ENCODE results near the gene ATRIP. TPM values are rescaled to one million over a fixed set of nuclear protein-coding genes. Genes with fewer than 3 reads are reported as not detected.
A peak's percentile ranks its signal among the peaks of the same experiment; 100 is the strongest.

Gene ATRIP
- total and polyA plus RNA-seq, 2 of the 4 experiments (the other 2 are of a cell fraction), result 6.8 to 10.8 TPM

DNA sequence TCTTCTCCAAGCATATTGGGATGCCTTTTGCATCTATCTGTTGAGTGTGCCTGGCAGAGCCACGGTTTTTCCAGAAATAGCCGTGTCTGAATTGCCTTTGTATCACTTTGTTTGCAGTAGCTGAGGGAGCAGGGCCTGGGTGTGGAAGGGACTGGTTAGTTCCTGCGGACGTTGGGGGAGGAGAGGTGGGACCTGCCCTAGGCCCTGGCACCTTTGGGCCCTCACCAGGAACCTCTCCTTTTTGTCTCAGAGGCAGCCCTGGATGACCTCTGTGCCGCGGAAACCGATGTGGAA is 18.6 kb downstream of the ATRIP start:
- Histone ChIP-seq H3K9ac (ENCODE audit: low read depth, low read length) (peak overlapping the region; percentile 3; the same call in 1 of the 2 replicates), H3K23ac (ENCODE audit: low read depth, low read length) (no peak overlapping the region), H3K27me3 (ENCODE audit: control insufficient read depth, insufficient read depth, low read length) (no peaks in the 10 kb centered on the region), H3K56ac (ENCODE audit: extremely low read depth, insufficient read depth, low read length) (no peak overlapping the region), H3K79me1 (ENCODE audit: low read depth in 1 of 2, low read length in 2 of 2) (peaks cover 0 to 41% of the 10 kb centered on the region in 2 experiments; a peak in 3 of 4 replicates), H2BK5ac (ENCODE audit: low read depth, low read length, poor library complexity, severe bottlenecking) (peak overlapping the region; percentile 27), H2AK9ac (replicated peaks; ENCODE audit: low read depth, low read length, poor library complexity) (peak overlapping the region; percentile 100), H4K8ac (ENCODE audit: low read depth in 2 of 2, low read length in 2 of 2) (peak overlapping the region in 1 of 2 experiments; percentile 69; a peak in 1 of 4 replicates), H2AK5ac (ENCODE audit: low read depth, low read length) (peak overlapping the region; percentile 44), H3K4me3 (ENCODE audit: insufficient read depth, low read depth, low read length) (no peak overlapping the region), H3K9me1 (ENCODE audit: insufficient read depth, low read length) (peaks cover 8% of the 10 kb centered on the region; the same call in 1 of the 2 replicates), H3K4ac (ENCODE audit: low read depth, low read length) (peak overlapping the region; percentile 46), H3K18ac (ENCODE audit: low read depth, low read length) (no peak overlapping the region), H3K4me2 (ENCODE audit: low read depth, low read length) (peak overlapping the region; percentile 6; the same call in 1 of the 2 replicates), H2BK120ac (ENCODE audit: low read depth, low read length) (peak overlapping the region; percentile 8; the same call in 1 of the 2 replicates), H2AFZ (replicated peaks; ENCODE audit: low read length, poor library complexity) (peak overlapping the region; percentile 93), H4K20me1 (ENCODE audit: insufficient read depth, low read length) (no peaks in the 10 kb centered on the region; the same call in 1 of the 2 replicates), H3K36me3 (ENCODE audit: control insufficient read depth, insufficient read depth, low read length) (peaks cover 45% of the 10 kb centered on the region), H3K27ac (ENCODE audit: insufficient read depth, low read length) (peak overlapping the region; percentile 42), H3K9me3 (ENCODE audit: control insufficient read depth, insufficient read depth, low read length) (no peaks in the 10 kb centered on the region), H2BK20ac (ENCODE audit: low read depth, low read length) (no peak overlapping the region), H2BK15ac (ENCODE audit: low read depth, low read length) (no peak overlapping the region), H3K4me1 (ENCODE audit: control insufficient read depth, insufficient read depth, low read length) (peaks cover 19% of the 10 kb centered on the region), H3K14ac (replicated peaks; ENCODE audit: low read depth, low read length) (no peak overlapping the region), H4K91ac (ENCODE audit: insufficient read depth, low read depth, low read length) (peak overlapping the region; percentile 25; the same call in 1 of the 2 replicates), H4K5ac (ENCODE audit: low read depth, low read length) (peak overlapping the region; percentile 18; the same call in 1 of the 2 replicates)
- CTCF ChIA-PET, result no interaction called here
- 60% methylated on average over 1 of the region's 7 CpGs; no CpG with 5 or more reads in 1 of the 2 experiments for WGBS, 2 experiments (ENCODE audit: extremely low coverage in 2 of 2, insufficient read length in 1 of 2)
- DNase-seq (no peak), ATAC-seq (ENCODE audit: low read depth) (no peak)
- no TSS peak for BruUV-seq (replicated peaks)
- TF ChIP-seq MAFK (IDR thresholded peaks at IDR 0.05; ENCODE audit: low read depth, low read length), result no peak
- no peak for TF ChIP-seq SMC3 (IDR thresholded peaks at IDR 0.05; ENCODE audit: low read depth, low read length)
- TF ChIP-seq RFX5 (IDR thresholded peaks at IDR 0.05; ENCODE audit: low read depth, low read length), result no peak
- TF ChIP-seq, protein P1, sequence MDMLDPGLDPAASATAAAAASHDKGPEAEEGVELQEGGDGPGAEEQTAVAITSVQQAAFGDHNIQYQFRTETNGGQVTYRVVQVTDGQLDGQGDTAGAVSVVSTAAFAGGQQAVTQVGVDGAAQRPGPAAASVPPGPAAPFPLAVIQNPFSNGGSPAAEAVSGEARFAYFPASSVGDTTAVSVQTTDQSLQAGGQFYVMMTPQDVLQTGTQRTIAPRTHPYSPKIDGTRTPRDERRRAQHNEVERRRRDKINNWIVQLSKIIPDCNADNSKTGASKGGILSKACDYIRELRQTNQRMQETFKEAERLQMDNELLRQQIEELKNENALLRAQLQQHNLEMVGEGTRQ (IDR thresholded peaks at IDR 0.05; ENCODE audit: low read depth, low read length), result no peak
- no peak for TF ChIP-seq CEBPB (IDR thresholded peaks at IDR 0.05; ENCODE audit: low read depth, low read length)
- no peak for TF ChIP-seq CHD1 (IDR thresholded peaks at IDR 0.05; ENCODE audit: low read depth, low read length)
- TF ChIP-seq MAZ (IDR thresholded peaks at IDR 0.05; ENCODE audit: borderline replicate concordance, low read depth, low read length), result no peak
- TF ChIP-seq MXI1 (IDR thresholded peaks at IDR 0.05; ENCODE audit: borderline replicate concordance, low read depth, low read length), result no peak
- TF ChIP-seq, protein P2, sequence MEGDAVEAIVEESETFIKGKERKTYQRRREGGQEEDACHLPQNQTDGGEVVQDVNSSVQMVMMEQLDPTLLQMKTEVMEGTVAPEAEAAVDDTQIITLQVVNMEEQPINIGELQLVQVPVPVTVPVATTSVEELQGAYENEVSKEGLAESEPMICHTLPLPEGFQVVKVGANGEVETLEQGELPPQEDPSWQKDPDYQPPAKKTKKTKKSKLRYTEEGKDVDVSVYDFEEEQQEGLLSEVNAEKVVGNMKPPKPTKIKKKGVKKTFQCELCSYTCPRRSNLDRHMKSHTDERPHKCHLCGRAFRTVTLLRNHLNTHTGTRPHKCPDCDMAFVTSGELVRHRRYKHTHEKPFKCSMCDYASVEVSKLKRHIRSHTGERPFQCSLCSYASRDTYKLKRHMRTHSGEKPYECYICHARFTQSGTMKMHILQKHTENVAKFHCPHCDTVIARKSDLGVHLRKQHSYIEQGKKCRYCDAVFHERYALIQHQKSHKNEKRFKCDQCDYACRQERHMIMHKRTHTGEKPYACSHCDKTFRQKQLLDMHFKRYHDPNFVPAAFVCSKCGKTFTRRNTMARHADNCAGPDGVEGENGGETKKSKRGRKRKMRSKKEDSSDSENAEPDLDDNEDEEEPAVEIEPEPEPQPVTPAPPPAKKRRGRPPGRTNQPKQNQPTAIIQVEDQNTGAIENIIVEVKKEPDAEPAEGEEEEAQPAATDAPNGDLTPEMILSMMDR (conservative IDR thresholded peaks at IDR 0.05; ENCODE audit: low read depth, low read length), result no peak
- dilution Hi-C loops (cut with HindIII; ENCODE audit: low sequenced_read_pairs, unreplicated experiment) (no loop called here), in situ Hi-C loops (cut with MboI; ENCODE audit: low sequenced_read_pairs) (loop anchor here (5.0 to 10.0 kb wide), 2 partner anchors 92 to 200 kb away; partner anchors contain the start of genes CELSR3 and PFKFB4), intact Hi-C loops (cut with micrococcal nuclease) (loop anchor here (1.0 to 5.0 kb wide), 3 partner anchors 83 to 222 kb away; partner anchors contain the start of genes NCKIPSD and SLC26A6)
- POLR2A ChIA-PET (ENCODE audit: unreplicated experiment), result no interaction called here

Measured in IMR-90 (cell line).